Ovary (tissue), 9 donors: ENCODE data around the gene LUC7L3. TPM values are rescaled to one million over a fixed set of nuclear protein-coding genes. Genes with fewer than 3 reads are reported as not detected.

ENCODE experiments used
- DNase-seq, 5 donors: peaks; one replicate each; pipeline ENCODE4 v3.0.0-alpha.2; 2019 to 2020
- H3K27ac ChIP-seq, 2 donors: fragments of 200-600 bp; one replicate each; pipeline versions ENCODE4 v1.5.1 to v1.8.0; 2019 to 2022
- H3K27me3 ChIP-seq: fragments of 200-600 bp; one replicate; pipeline ENCODE4 v1.8.0; 2022
- H3K36me3 ChIP-seq: fragments of 200-600 bp; sonication (generic); one replicate; pipeline ENCODE4 v1.5.1; 2019
- H3K4me1 ChIP-seq: one replicate; pipeline ENCODE4 v1.8.1; 2013; ENCODE audit warnings: mild to moderate bottlenecking, moderate library complexity; ENCODE audit not compliant: insufficient read depth
- H3K4me3 ChIP-seq: fragments of 200-600 bp; sonication (generic); one replicate; pipeline ENCODE4 v1.5.1; 2017
- H3K9me3 ChIP-seq, 2 donors: fragments of 200-600 bp in 1 of 2; sonication (generic) in 1 of 2; one replicate each; pipeline versions ENCODE4 v1.5.1 to v1.8.1; 2013 to 2019; ENCODE audit warnings: mild to moderate bottlenecking in 1 of 2, moderate library complexity in 1 of 2
- CTCF ChIP-seq, 3 donors: fragments of 450-650 bp in 2 of 3; fragments of 200-600 bp in 1 of 3; IDR thresholded peaks; one replicate each; pipeline versions ENCODE4 v1.5.1 to v1.8.0; 2016 to 2022; ENCODE audit warnings: antibody characterized with exemption in 3 of 3, mild to moderate bottlenecking in 1 of 3
- EP300 ChIP-seq: sonication (generic); formaldehyde crosslinking; IDR thresholded peaks from one replicate; pipeline ENCODE4 v1.6.1; 2017; ENCODE audit warnings: antibody characterized with exemption
- POLR2A ChIP-seq: fragments of 450-650 bp; IDR thresholded peaks from one replicate; pipeline ENCODE4 v1.6.1; 2017; ENCODE audit warnings: antibody characterized with exemption, mild to moderate bottlenecking, moderate library complexity
- WGBS, 3 donors: extraction: QIAGEN DNeasy Blood & Tissue Kit in 1 of 3; methylation state at CpG; one replicate each; pipeline versions ENCODE4 v1.1.5 to v1.1.7; 2013 to 2017; 5-methylcytosine and 5-hydroxymethylcytosine counted together
- intact Hi-C, 4 donors: fragments of 100-400 bp; cut with DNase I; formaldehyde crosslinking; loops; one replicate each; pipeline versions ENCODE4 v1.11.0 to v1.15.1; 2022 to 2023
- polyA plus RNA-seq, 2 donors: library from polyadenylated mRNA; stranded (reverse); fragments of 200-250 nt in 1 of 2; fragments of 350-450 nt in 1 of 2; fragmentation: Illumina TruSeq in 1 of 2; extraction: RNeasy Lipid Tissue Mini Kit (QIAGEN cat#74804) in 1 of 2; gene quantifications; one replicate each; pipeline ENCODE4 v1.2.3, GENCODE V29; 2013 to 2014
- total RNA-seq, 7 donors: library from RNA; depleted of rRNA in 2 of 7; stranded (reverse); fragments of >200 nt in 2 of 7; fragmentation: NEBNext Ultra II Directional in 3 of 7; extraction: Animal tissue kit (Norgen Biotek cat#: 25700) in 3 of 7; gene quantifications; one replicate each; pipeline versions ENCODE4 v1.1.0 to v1.2.4, GENCODE V29; 2016 to 2023
- donor health status: DM: no; HTN: no; CAD: no; lungs with moderate emphysema.
- donor health status: DM: no; HTN: no; CAD: no.
- donor health status: Bipolar disorder and iron deficiency.
- donor health status: DM: yes; HTN: yes; CAD: no.
- donor health status: DM: no; HTN: no; CAD: no.
- donor health status: DM: yes; HTN: yes; CAD: no.

Gene LUC7L3
- total and polyA plus RNA-seq, 9 donors, result 96.5 to 172 (median 139) TPM

- WGBS, 3 donors, result 63 to 66% (median 65%) methylated on average over 5 of the region's 5 CpGs
- TF ChIP-seq CTCF (IDR thresholded peaks at IDR 0.05), result no peak
- TF ChIP-seq EP300, result no peak
- no peak for TF ChIP-seq POLR2A
- Histone ChIP-seq H3K27ac (no peak overlapping the region), H3K9me3 (no peaks in the 10 kb centered on the region), H3K4me1 (peaks cover 24% of the 10 kb centered on the region), H3K4me3 (no peak overlapping the region), H3K36me3 (no peaks in the 10 kb centered on the region), H3K27me3 (no peaks in the 10 kb centered on the region)
- DNase-seq, result no peak
- intact Hi-C loops, result no loop called here
These were observed 9.7 kb downstream of the LUC7L3 start for GRCh38 chr17:50728881-50729765.

- Histone ChIP-seq H3K4me3 (no peak overlapping the region), H3K27me3 (no peaks in the 10 kb centered on the region), H3K36me3 (no peaks in the 10 kb centered on the region), H3K4me1 (peaks cover 17% of the 10 kb centered on the region), H3K27ac (no peak overlapping the region), H3K9me3 (no peaks in the 10 kb centered on the region)
- no peak for DNase-seq
- TF ChIP-seq CTCF (IDR thresholded peaks at IDR 0.05) (no peak), POLR2A (no peak), EP300 (no peak)
- intact Hi-C loops, result no loop called here
- WGBS, 3 donors, result 73 to 78% (median 76%) methylated on average over 7 of the region's 7 CpGs
These were observed 12.4 kb downstream of the LUC7L3 start for GRCh38 chr17:50731575-50732460.

GRCh38 chr17:50735287-50735686, 15.9 kb downstream of the LUC7L3 start:
- no peak for TF ChIP-seq POLR2A
- TF ChIP-seq CTCF (IDR thresholded peaks at IDR 0.05), result no peak
- TF ChIP-seq EP300, result no peak
- intact Hi-C loops, result no loop called here
- no peak for DNase-seq
- Histone ChIP-seq H3K36me3 (no peaks in the 10 kb centered on the region), H3K27me3 (no peaks in the 10 kb centered on the region), H3K4me1 (peaks cover 6% of the 10 kb centered on the region), H3K9me3 (no peaks in the 10 kb centered on the region), H3K27ac (no peak overlapping the region), H3K4me3 (no peak overlapping the region)
- 70 to 78% (median 72%) methylated on average over 3 of the region's 3 CpGs for WGBS, 3 donors

- Histone ChIP-seq H3K4me3 (no peak overlapping the region), H3K9me3 (no peaks in the 10 kb centered on the region), H3K27me3 (no peaks in the 10 kb centered on the region), H3K27ac (no peak overlapping the region), H3K36me3 (no peaks in the 10 kb centered on the region), H3K4me1 (peaks cover 2% of the 10 kb centered on the region)
- TF ChIP-seq EP300, result no peak
- no peak for TF ChIP-seq CTCF (IDR thresholded peaks at IDR 0.05)
- no peak for TF ChIP-seq POLR2A
- no peak for DNase-seq
- intact Hi-C loops, result no loop called here
- 69 to 80% (median 79%) methylated on average over 2 of the region's 2 CpGs for WGBS, 3 donors
These were observed 17.8 kb downstream of the LUC7L3 start for GRCh38 chr17:50737118-50737698.
